SH-SY5Y (cell line): Measurements from ENCODE around the gene SPAG9.
A peak's percentile ranks its signal among the peaks of the same experiment; 100 is the strongest.

Experiments
- GATA2 ChIP-seq: IDR thresholded peaks from 2 replicates; pipeline ENCODE4 v1.6.1; 2011; ENCODE audit warnings: mild to moderate bottlenecking, low read depth, low read length
- GATA3 ChIP-seq: IDR thresholded peaks from 2 replicates; pipeline ENCODE4 v1.6.1; 2011; ENCODE audit warnings: low read depth, mild to moderate bottlenecking, low read length, moderate library complexity

DNA sequence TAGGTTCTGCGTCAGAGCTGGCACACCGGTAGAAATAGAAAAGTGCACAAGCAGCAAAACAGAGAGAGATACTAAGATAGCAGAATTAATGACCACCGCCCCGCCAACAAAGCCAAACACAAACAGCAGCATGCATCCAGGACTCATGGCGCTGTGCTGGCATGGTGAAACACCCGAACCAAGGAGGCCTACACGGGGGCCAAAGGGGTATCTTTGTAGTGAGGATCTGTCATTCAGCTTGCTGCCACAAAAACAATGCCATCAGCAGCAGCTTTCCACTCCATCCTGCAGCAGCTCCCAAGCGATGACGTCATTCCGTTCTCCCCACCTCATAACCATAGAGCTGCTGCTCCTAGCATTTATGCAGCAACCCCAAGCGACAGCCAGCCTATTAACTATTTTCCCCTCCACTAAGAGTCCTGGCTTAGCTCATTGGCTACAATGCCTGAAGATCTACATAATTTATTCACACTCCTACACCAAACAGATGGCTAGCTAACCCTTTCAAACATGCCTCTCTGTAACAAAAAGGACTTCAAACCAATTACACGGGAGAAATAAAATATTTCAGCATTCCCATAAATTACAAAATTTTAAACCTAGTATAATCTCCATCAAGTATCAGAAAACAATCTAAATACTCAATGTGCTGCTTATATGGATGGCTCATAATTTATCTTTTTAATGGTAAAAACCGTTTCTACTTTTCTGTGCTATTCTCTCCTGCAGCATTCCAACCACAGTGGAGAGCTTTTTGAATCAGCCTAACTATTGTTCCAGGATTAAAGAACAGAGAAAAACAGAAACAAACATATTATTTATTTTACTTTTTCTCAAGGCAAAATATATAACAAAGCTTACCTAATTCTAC lies 73.9 kb downstream of the SPAG9 start:
- peak; percentile 81 for TF ChIP-seq GATA2
- TF ChIP-seq GATA3: no peak; the same call in 1 of the 2 replicates
